Mesenchymal stem cell (in vitro differentiated cells and primary cell): ENCODE measurements around the gene RNASE12.

Source experiments
- DNase-seq: peaks from one replicate; pipeline ENCODE4 v3.0.0-alpha.2; 2013
- H2AFZ ChIP-seq: one replicate; pipeline ENCODE4 v1.6.1; 2013; ENCODE audit warnings: low read depth, mild to moderate bottlenecking, control low read depth, inconsistent platforms, low read length, moderate library complexity
- H2AK5ac ChIP-seq: 2 replicates; pipeline ENCODE4 v1.6.1; 2013; ENCODE audit warnings: low read length, moderate library complexity, mild to moderate bottlenecking, inconsistent platforms; ENCODE audit not compliant: severe bottlenecking
- H2BK120ac ChIP-seq: one replicate; pipeline ENCODE4 v1.6.1; 2013; ENCODE audit warnings: low read depth, mild to moderate bottlenecking, inconsistent platforms, low read length, moderate library complexity
- H2BK12ac ChIP-seq, 2 experiments: one replicate each; pipeline ENCODE4 v1.6.1; 2013; ENCODE audit warnings: inconsistent platforms in 2 of 2, low read length in 2 of 2, mild to moderate bottlenecking in 2 of 2, moderate library complexity in 2 of 2, control low read depth in 1 of 2
- H2BK15ac ChIP-seq: one replicate; pipeline ENCODE4 v1.6.1; 2013; ENCODE audit warnings: mild to moderate bottlenecking, low read depth, inconsistent platforms; ENCODE audit not compliant: poor library complexity, severe bottlenecking
- H2BK5ac ChIP-seq: 2 replicates; pipeline ENCODE4 v1.6.1; 2013; ENCODE audit warnings: low read depth, mild to moderate bottlenecking, low read length, control low read depth, inconsistent platforms; ENCODE audit not compliant: poor library complexity, severe bottlenecking
- H3K14ac ChIP-seq, 2 experiments: one replicate each; pipeline ENCODE4 v1.6.1; 2013; ENCODE audit warnings: inconsistent platforms in 2 of 2, low read length in 2 of 2, control low read depth in 1 of 2, mild to moderate bottlenecking in 1 of 2, moderate library complexity in 1 of 2
- H3K18ac ChIP-seq, 2 experiments: one replicate each; pipeline ENCODE4 v1.6.1; 2013; ENCODE audit warnings: inconsistent platforms in 2 of 2, low read length in 2 of 2, control low read depth in 1 of 2, low read depth in 1 of 2, mild to moderate bottlenecking in 1 of 2
- H3K23ac ChIP-seq, 2 experiments: one replicate each; pipeline ENCODE4 v1.6.1; 2013; ENCODE audit warnings: inconsistent platforms in 2 of 2, low read length in 2 of 2, mild to moderate bottlenecking in 2 of 2, moderate library complexity in 2 of 2, control low read depth in 1 of 2
- H3K27ac ChIP-seq: 2 replicates; pipeline ENCODE4 v1.5.1; 2013; ENCODE audit warnings: mild to moderate bottlenecking, moderate library complexity, low read length, control low read depth, inconsistent platforms; ENCODE audit not compliant: poor library complexity, severe bottlenecking
- H3K27me3 ChIP-seq, 2 experiments: 2 replicates each; pipeline versions ENCODE4 v1.6.1 to v1.7.0; 2013; ENCODE audit warnings: low read length in 2 of 2, mild to moderate bottlenecking in 2 of 2, moderate library complexity in 2 of 2, control low read depth in 1 of 2, inconsistent platforms in 1 of 2; ENCODE audit not compliant: control insufficient read depth in 1 of 2, insufficient read depth in 1 of 2
- H3K36me3 ChIP-seq, 2 experiments: 2 replicates each; pipeline versions ENCODE4 v1.6.1 to v1.7.0; 2013; ENCODE audit warnings: low read length in 2 of 2, control low read depth in 1 of 2, inconsistent platforms in 1 of 2, low read depth in 1 of 2, mild to moderate bottlenecking in 1 of 2; ENCODE audit not compliant: insufficient read depth in 2 of 2, control insufficient read depth in 1 of 2
- H3K4ac ChIP-seq, 2 experiments: one replicate each; pipeline ENCODE4 v1.6.1; 2013; ENCODE audit warnings: inconsistent platforms in 2 of 2, low read length in 2 of 2, mild to moderate bottlenecking in 2 of 2, moderate library complexity in 2 of 2, control low read depth in 1 of 2, low read depth in 1 of 2
- H3K4me1 ChIP-seq: 2 replicates; pipeline ENCODE4 v1.6.1; 2013; ENCODE audit warnings: low read depth, low read length, control low read depth; ENCODE audit not compliant: control insufficient read depth, insufficient read depth
- H3K4me2 ChIP-seq: 2 replicates; pipeline ENCODE4 v1.6.1; 2013; ENCODE audit warnings: low read length, mild to moderate bottlenecking, inconsistent platforms; ENCODE audit not compliant: poor library complexity, severe bottlenecking
- H3K4me3 ChIP-seq, 2 experiments: 2 replicates each; pipeline versions ENCODE4 v1.5.1 to v1.7.0; 2013; ENCODE audit warnings: low read length in 2 of 2, mild to moderate bottlenecking in 2 of 2, control low read depth in 1 of 2, low read depth in 1 of 2; ENCODE audit not compliant: insufficient read depth in 1 of 2
- H3K79me1 ChIP-seq: replicated peaks from 2 replicates; pipeline ENCODE4 v1.6.1; 2013; ENCODE audit warnings: mild to moderate bottlenecking, control low read depth, low read length, inconsistent platforms; ENCODE audit not compliant: poor library complexity, severe bottlenecking
- H3K9ac ChIP-seq: 2 replicates; pipeline ENCODE4 v1.7.0; 2013; ENCODE audit warnings: mild to moderate bottlenecking, low read length, moderate library complexity
- H3K9me3 ChIP-seq: 2 replicates; pipeline ENCODE4 v1.7.0; 2013; ENCODE audit warnings: mild to moderate bottlenecking, low read length; ENCODE audit not compliant: control insufficient read depth
- H4K8ac ChIP-seq: one replicate; pipeline ENCODE4 v1.6.1; 2013; ENCODE audit warnings: inconsistent platforms, mild to moderate bottlenecking, low read length, moderate library complexity
- H4K91ac ChIP-seq: one replicate; pipeline ENCODE4 v1.6.1; 2013; ENCODE audit warnings: mild to moderate bottlenecking, low read length, inconsistent platforms
- WGBS: methylation state at CpG from one replicate; pipeline ENCODE4 v1.1.7; 2013; ENCODE audit warnings: mixed read lengths; 5-methylcytosine and 5-hydroxymethylcytosine counted together

Gene RNASE12

DNA sequence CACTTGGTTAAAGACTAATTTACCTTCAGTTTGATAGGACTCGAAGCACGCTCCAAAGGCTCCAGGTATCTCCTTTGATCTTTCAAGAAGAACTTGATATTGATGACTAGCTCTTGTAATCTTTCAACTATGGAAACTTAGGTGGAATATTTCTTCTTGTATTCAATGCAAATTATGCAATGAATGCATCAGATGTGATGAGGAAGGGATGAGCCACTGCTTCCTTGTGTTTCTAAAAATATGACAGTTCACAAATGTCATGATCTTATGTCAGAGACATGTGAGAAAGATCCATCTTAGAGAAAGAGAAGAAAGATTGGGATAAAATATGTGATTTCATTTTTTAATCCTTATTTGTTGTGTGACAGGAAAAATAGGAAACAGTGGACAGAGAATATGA lies 40.2 kb downstream of the RNASE12 start:
- H3K79me1 ChIP-seq: no peaks in the 10 kb centered on the region
- H3K23ac ChIP-seq: no peak overlapping the region
- no peaks in the 10 kb centered on the region for H3K4me1 ChIP-seq
- DNase-seq: no peak
- H2BK15ac ChIP-seq: no peak overlapping the region
- no peak overlapping the region for H2AFZ ChIP-seq
- H3K9ac ChIP-seq: no peak overlapping the region
- H3K14ac ChIP-seq: no peak overlapping the region
- H2BK120ac ChIP-seq: no peak overlapping the region
- no peaks in the 10 kb centered on the region for H3K9me3 ChIP-seq
- no peak overlapping the region for H2BK5ac ChIP-seq
- H2AK5ac ChIP-seq: no peak overlapping the region
- H3K36me3 ChIP-seq: no peaks in the 10 kb centered on the region
- no peak overlapping the region for H2BK12ac ChIP-seq
- H3K18ac ChIP-seq: no peak overlapping the region
- no peak overlapping the region for H3K27ac ChIP-seq
- 80% methylated on average over 2 of the region's 2 CpGs for WGBS
- H4K91ac ChIP-seq: no peak overlapping the region
- H3K27me3 ChIP-seq: peaks cover 5 to 10% of the 10 kb centered on the region in 2 experiments
- no peak overlapping the region for H3K4me2 ChIP-seq
- H3K4me3 ChIP-seq: no peak overlapping the region
- H3K4ac ChIP-seq: no peak overlapping the region
- no peak overlapping the region for H4K8ac ChIP-seq

DNA sequence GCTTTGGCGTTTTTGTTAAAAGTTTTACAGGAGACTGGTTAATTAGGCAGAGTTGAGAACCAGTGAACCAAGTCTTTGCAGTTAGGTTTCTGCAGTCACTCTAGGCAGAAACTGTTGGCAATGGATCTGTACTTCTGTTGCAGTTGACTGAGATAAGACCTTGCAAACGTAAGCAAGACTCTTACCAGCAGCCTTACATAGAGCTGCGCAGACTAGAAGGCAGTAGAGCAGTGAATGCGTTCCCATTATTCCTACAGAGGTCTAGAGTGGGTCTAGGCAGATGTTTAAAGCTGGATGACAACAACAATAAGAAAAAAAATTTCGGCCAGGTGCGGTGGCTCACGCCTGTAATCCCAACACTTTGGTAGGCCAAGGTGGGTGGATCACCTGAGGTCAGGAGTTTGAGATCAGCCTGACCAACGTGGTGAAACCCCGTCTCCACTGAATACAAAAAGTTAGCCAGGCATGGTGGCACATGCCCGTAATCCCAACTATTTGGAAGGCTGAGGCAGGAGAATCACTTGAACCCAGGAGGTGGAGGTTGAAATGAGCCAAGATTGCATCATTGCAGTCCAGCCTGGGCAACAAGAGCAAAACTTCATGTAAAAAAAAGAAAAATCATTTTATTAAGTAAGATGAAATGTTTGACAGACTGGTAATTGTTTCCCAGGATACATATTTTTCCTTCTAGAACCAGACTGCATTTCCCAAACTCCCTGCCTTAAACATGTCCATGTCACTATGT lies 42.6 kb downstream of the RNASE12 start:
- no peak overlapping the region for H3K4me2 ChIP-seq
- H3K36me3 ChIP-seq: no peaks in the 10 kb centered on the region
- H3K18ac ChIP-seq: no peak overlapping the region
- no peak overlapping the region for H2AFZ ChIP-seq
- no peak overlapping the region for H2AK5ac ChIP-seq
- H3K4ac ChIP-seq: no peak overlapping the region
- H3K79me1 ChIP-seq: no peaks in the 10 kb centered on the region
- peaks cover 5 to 11% of the 10 kb centered on the region in 2 experiments for H3K27me3 ChIP-seq
- H3K4me3 ChIP-seq: no peak overlapping the region
- no peak for DNase-seq
- no peak overlapping the region for H4K91ac ChIP-seq
- H2BK15ac ChIP-seq: no peak overlapping the region
- no peak overlapping the region for H2BK5ac ChIP-seq
- peak overlapping the region in 1 of 2 experiments; percentile 15 for H3K14ac ChIP-seq
- H2BK120ac ChIP-seq: no peak overlapping the region
- no peak overlapping the region for H2BK12ac ChIP-seq
- no peak overlapping the region for H3K27ac ChIP-seq
- H3K9ac ChIP-seq: no peak overlapping the region
- WGBS: 87% methylated on average over 10 of the region's 10 CpGs
- H3K4me1 ChIP-seq: no peaks in the 10 kb centered on the region
- H4K8ac ChIP-seq: no peak overlapping the region
- H3K9me3 ChIP-seq: no peaks in the 10 kb centered on the region
- no peak overlapping the region for H3K23ac ChIP-seq

DNA sequence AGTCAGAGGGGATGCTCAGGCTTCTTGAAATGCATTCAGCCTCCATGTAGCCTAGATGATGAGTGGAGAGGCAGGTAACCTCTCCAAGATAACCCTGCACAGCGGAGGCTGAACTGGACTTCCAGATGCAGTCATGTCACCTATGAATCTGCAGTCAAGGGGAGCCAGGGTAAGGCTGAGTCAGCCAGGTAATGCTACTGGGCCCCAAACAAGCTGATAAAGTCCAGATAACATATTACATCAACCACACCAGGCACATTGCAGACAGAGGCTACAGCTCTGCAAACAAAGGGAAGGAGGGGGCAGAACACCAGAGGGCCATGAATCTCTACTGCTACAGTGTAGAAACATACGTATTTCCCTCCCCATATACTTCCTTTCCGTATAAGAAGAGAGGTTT lies 44.3 kb downstream of the RNASE12 start:
- no peaks in the 10 kb centered on the region for H3K9me3 ChIP-seq
- no peaks in the 10 kb centered on the region for H3K36me3 ChIP-seq
- H3K14ac ChIP-seq: no peak overlapping the region
- no peak overlapping the region for H2BK120ac ChIP-seq
- no peak overlapping the region for H2AFZ ChIP-seq
- no peak overlapping the region for H2BK12ac ChIP-seq
- H2AK5ac ChIP-seq: no peak overlapping the region
- no peaks in the 10 kb centered on the region for H3K4me1 ChIP-seq
- H3K4me2 ChIP-seq: no peak overlapping the region
- H2BK15ac ChIP-seq: no peak overlapping the region
- no peak overlapping the region for H3K4me3 ChIP-seq
- H3K79me1 ChIP-seq: no peaks in the 10 kb centered on the region
- H3K18ac ChIP-seq: no peak overlapping the region
- WGBS: 94% methylated on average over 1 of the region's 3 CpGs
- no peak overlapping the region for H3K9ac ChIP-seq
- H2BK5ac ChIP-seq: no peak overlapping the region
- H3K27me3 ChIP-seq: peaks cover 5 to 11% of the 10 kb centered on the region in 2 experiments
- H4K91ac ChIP-seq: no peak overlapping the region
- H4K8ac ChIP-seq: no peak overlapping the region
- DNase-seq: no peak
- no peak overlapping the region for H3K27ac ChIP-seq
- H3K4ac ChIP-seq: no peak overlapping the region
- H3K23ac ChIP-seq: no peak overlapping the region
